ENCODE measurements around the gene STRIP1.

DNA sequence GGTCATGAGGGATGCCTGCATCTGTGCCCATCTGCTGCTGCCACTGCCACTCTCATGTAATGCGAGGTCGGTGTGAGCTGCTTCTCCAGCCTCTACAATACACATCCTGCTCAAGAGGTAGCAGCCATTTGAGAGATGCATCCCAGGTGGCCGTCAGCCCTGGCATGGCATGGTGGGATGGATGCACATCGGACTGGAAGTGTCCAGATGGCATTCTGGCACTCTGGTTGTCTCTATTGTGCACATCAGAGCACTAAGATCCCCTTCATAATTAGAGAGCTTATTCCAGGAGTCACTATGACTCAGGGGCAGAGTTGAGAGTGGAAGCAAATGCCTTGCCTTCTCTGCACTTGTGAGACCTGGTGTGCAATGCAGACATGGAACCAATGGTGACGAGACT is 3.8 kb downstream of the STRIP1 start:
- TF ChIP-seq CHD2 (IDR thresholded peaks at IDR 0.05; ENCODE audit: low read length, partially characterized antibody) (no peak), TAF1 (IDR thresholded peaks at IDR 0.05; ENCODE audit: borderline replicate concordance, low read depth, low read length) (no peak), SIN3A (IDR thresholded peaks at IDR 0.05; ENCODE audit: borderline replicate concordance, low read depth, low read length) (no peak), POLR2AphosphoS5 (IDR thresholded peaks at IDR 0.05; ENCODE audit: low read depth, low read length) (no peak), MXI1 (IDR thresholded peaks at IDR 0.05; ENCODE audit: low read depth, low read length) (no peak), NFIC (IDR thresholded peaks at IDR 0.05; ENCODE audit: borderline replicate concordance) (no peak), MEF2A (IDR thresholded peaks at IDR 0.05; ENCODE audit: borderline replicate concordance, low read depth) (no peak), EP300 (IDR thresholded peaks at IDR 0.05; ENCODE audit: borderline replicate concordance in 1 of 2, low read depth in 1 of 2, low read length in 1 of 2) (no peak)
- TF ChIP-seq, protein P1, sequence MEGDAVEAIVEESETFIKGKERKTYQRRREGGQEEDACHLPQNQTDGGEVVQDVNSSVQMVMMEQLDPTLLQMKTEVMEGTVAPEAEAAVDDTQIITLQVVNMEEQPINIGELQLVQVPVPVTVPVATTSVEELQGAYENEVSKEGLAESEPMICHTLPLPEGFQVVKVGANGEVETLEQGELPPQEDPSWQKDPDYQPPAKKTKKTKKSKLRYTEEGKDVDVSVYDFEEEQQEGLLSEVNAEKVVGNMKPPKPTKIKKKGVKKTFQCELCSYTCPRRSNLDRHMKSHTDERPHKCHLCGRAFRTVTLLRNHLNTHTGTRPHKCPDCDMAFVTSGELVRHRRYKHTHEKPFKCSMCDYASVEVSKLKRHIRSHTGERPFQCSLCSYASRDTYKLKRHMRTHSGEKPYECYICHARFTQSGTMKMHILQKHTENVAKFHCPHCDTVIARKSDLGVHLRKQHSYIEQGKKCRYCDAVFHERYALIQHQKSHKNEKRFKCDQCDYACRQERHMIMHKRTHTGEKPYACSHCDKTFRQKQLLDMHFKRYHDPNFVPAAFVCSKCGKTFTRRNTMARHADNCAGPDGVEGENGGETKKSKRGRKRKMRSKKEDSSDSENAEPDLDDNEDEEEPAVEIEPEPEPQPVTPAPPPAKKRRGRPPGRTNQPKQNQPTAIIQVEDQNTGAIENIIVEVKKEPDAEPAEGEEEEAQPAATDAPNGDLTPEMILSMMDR (IDR thresholded peaks at IDR 0.05) = no peak
- TF ChIP-seq, protein P2, sequence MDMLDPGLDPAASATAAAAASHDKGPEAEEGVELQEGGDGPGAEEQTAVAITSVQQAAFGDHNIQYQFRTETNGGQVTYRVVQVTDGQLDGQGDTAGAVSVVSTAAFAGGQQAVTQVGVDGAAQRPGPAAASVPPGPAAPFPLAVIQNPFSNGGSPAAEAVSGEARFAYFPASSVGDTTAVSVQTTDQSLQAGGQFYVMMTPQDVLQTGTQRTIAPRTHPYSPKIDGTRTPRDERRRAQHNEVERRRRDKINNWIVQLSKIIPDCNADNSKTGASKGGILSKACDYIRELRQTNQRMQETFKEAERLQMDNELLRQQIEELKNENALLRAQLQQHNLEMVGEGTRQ (IDR thresholded peaks at IDR 0.05; ENCODE audit: borderline replicate concordance, low read depth, low read length) = no peak
- TF ChIP-seq, protein P3, sequence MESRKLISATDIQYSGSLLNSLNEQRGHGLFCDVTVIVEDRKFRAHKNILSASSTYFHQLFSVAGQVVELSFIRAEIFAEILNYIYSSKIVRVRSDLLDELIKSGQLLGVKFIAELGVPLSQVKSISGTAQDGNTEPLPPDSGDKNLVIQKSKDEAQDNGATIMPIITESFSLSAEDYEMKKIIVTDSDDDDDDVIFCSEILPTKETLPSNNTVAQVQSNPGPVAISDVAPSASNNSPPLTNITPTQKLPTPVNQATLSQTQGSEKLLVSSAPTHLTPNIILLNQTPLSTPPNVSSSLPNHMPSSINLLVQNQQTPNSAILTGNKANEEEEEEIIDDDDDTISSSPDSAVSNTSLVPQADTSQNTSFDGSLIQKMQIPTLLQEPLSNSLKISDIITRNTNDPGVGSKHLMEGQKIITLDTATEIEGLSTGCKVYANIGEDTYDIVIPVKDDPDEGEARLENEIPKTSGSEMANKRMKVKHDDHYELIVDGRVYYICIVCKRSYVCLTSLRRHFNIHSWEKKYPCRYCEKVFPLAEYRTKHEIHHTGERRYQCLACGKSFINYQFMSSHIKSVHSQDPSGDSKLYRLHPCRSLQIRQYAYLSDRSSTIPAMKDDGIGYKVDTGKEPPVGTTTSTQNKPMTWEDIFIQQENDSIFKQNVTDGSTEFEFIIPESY (IDR thresholded peaks at IDR 0.05; ENCODE audit: borderline replicate concordance, low read depth) = no peak
- TF ChIP-seq, protein P4, sequence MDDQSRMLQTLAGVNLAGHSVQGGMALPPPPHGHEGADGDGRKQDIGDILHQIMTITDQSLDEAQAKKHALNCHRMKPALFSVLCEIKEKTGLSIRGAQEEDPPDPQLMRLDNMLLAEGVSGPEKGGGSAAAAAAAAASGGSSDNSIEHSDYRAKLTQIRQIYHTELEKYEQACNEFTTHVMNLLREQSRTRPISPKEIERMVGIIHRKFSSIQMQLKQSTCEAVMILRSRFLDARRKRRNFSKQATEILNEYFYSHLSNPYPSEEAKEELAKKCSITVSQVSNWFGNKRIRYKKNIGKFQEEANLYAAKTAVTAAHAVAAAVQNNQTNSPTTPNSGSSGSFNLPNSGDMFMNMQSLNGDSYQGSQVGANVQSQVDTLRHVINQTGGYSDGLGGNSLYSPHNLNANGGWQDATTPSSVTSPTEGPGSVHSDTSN (IDR thresholded peaks at IDR 0.05) = no peak
